HCT116 (cell line): ENCODE results near the gene MAP3K2. TPM values are rescaled to one million over a fixed set of nuclear protein-coding genes. Genes with fewer than 3 reads are reported as not detected.

Source experiments
- ATAC-seq: fragments of 200-7000 bp; cut with Tn5 transposase; 2 replicates; pipeline ENCODE4 v1.9.1; 2020; ENCODE audit warnings: mild to moderate bottlenecking, moderate library complexity
- BruUV-seq: library from RNA; stranded (reverse); fragments of 400-500 nt; replicated peaks from 2 replicates; lab custom pipeline; 2021; lab: Mats Ljungman, UMichigan
- CTCF ChIA-PET: fragments of 300-600 bp; sonication (Branson Sonifier 250); formaldehyde crosslinking; loops from one replicate; lab custom pipeline; 2021; ENCODE audit warnings: antibody characterized with exemption; lab: Charles Lee
- POLR2A ChIA-PET: fragments of 300-600, 350-600 bp; sonication (Branson Sonifier 250); formaldehyde crosslinking; loops from one replicate; lab custom pipeline; 2021; ENCODE audit warnings: antibody characterized with exemption; lab: Charles Lee
- RAD21 ChIA-PET, 2 experiments: fragments of 300-600 bp; sonication (Branson Sonifier 250); formaldehyde crosslinking; loops; one replicate each; lab custom pipeline; 2023; ENCODE audit warnings: low total read pairs in 2 of 2; ENCODE audit not compliant: uncharacterized antibody in 2 of 2, unreplicated experiment in 2 of 2, low non-redundant PET in 1 of 2; lab: Charles Lee
- DNase-seq: peaks from one replicate; pipeline ENCODE4 v3.0.0-alpha.2; 2010; ENCODE audit warnings: low read depth, low spot score
- H2AFZ ChIP-seq: fragments of 200-600 bp; shearing (Covaris generic), sonication (generic); 2 replicates; pipeline ENCODE4 v1.6.1; 2017; ENCODE audit warnings: low read depth, mixed run types, mixed read lengths, antibody characterized with exemption, low read length; ENCODE audit not compliant: poor library complexity, severe bottlenecking
- H3K27ac ChIP-seq: 2 replicates; pipeline ENCODE4 v1.5.1; 2012; ENCODE audit warnings: low read depth, low read length
- H3K27me3 ChIP-seq: fragments of 200-600 bp; sonication (generic); 2 replicates; pipeline ENCODE4 v1.6.1; 2016; ENCODE audit warnings: mixed run types, low read length, mixed read lengths; ENCODE audit not compliant: insufficient read depth
- H3K36me3 ChIP-seq, 2 experiments: fragments of 200-500 bp in 1 of 2; fragments of 200-600 bp in 1 of 2; sonication (Bioruptor generic) in 1 of 2; sonication (generic) in 1 of 2; 2 replicates each; pipeline versions ENCODE4 v1.5.1 to v1.6.1; 2014 to 2016; ENCODE audit warnings: low read length in 2 of 2, inconsistent platforms in 1 of 2, mixed read lengths in 1 of 2, mixed run types in 1 of 2; ENCODE audit not compliant: insufficient read depth in 2 of 2, control insufficient read depth in 1 of 2
- H3K4me1 ChIP-seq, 2 experiments: fragments of 200-600 bp in 1 of 2; sonication (generic) in 1 of 2; 2 replicates each; pipeline versions ENCODE4 v1.5.1 to v1.6.1; 2012 to 2017; ENCODE audit warnings: low read length in 2 of 2, inconsistent platforms in 1 of 2, mild to moderate bottlenecking in 1 of 2, mixed read lengths in 1 of 2, mixed run types in 1 of 2, moderate library complexity in 1 of 2; ENCODE audit not compliant: insufficient read depth in 2 of 2, control insufficient read depth in 1 of 2
- H3K4me2 ChIP-seq: fragments of 200-600 bp; sonication (generic); 2 replicates; pipeline ENCODE4 v1.6.1; 2017; ENCODE audit warnings: mixed run types, low read length, mixed read lengths
- H3K4me3 ChIP-seq, 2 experiments: fragments of 200-600 bp in 1 of 2; sonication (generic) in 1 of 2; replicated peaks in 1 of 2; 2 replicates each; pipeline ENCODE4 v1.5.1; 2011 to 2016; ENCODE audit warnings: low read length in 2 of 2, control low read depth in 1 of 2, low read depth in 1 of 2, mild to moderate bottlenecking in 1 of 2, mixed read lengths in 1 of 2, mixed run types in 1 of 2
- H3K79me2 ChIP-seq: fragments of 200-600 bp; sonication (generic); 2 replicates; pipeline ENCODE4 v1.6.1; 2017; ENCODE audit warnings: mild to moderate bottlenecking, mixed run types, low read length, moderate library complexity, mixed read lengths; ENCODE audit not compliant: insufficient read depth
- H3K9ac ChIP-seq: fragments of 200-600 bp; sonication (generic); 2 replicates; pipeline ENCODE4 v1.6.1; 2016; ENCODE audit warnings: low read length, mixed read lengths
- H3K9me2 ChIP-seq: fragments of 200-600 bp; sonication (generic), shearing (Covaris generic); 2 replicates; pipeline ENCODE4 v1.6.1; 2017; ENCODE audit warnings: mixed run types, mild to moderate bottlenecking, moderate library complexity; ENCODE audit not compliant: insufficient read depth
- H3K9me3 ChIP-seq, 2 experiments: fragments of 200-500 bp in 1 of 2; fragments of 200-600 bp in 1 of 2; sonication (Bioruptor generic) in 1 of 2; sonication (generic) in 1 of 2; 2 replicates each; pipeline ENCODE4 v1.6.1; 2014 to 2017; ENCODE audit warnings: low read length in 2 of 2, mixed read lengths in 2 of 2, inconsistent platforms in 1 of 2, low read depth in 1 of 2, mild to moderate bottlenecking in 1 of 2, mixed run types in 1 of 2, moderate library complexity in 1 of 2; ENCODE audit not compliant: control insufficient read depth in 1 of 2, insufficient read depth in 1 of 2
- H4K20me1 ChIP-seq: fragments of 200-600 bp; sonication (generic), shearing (Covaris generic); 2 replicates; pipeline ENCODE4 v1.6.1; 2017; ENCODE audit warnings: mixed run types, mild to moderate bottlenecking, moderate library complexity; ENCODE audit not compliant: insufficient read depth
- CBX3 ChIP-seq: IDR thresholded peaks from 2 replicates; pipeline ENCODE4 v1.6.1; 2012; ENCODE audit warnings: low read depth
- EGR1 ChIP-seq: IDR thresholded peaks from 2 replicates; pipeline ENCODE4 v1.6.1; 2012; ENCODE audit warnings: low read depth
- RAD21 ChIP-seq: IDR thresholded peaks from 2 replicates; pipeline ENCODE4 v1.6.1; 2012; ENCODE audit warnings: low read depth, mild to moderate bottlenecking
- SIN3A ChIP-seq: IDR thresholded peaks from 2 replicates; pipeline ENCODE4 v1.6.1; 2012; ENCODE audit warnings: low read depth
- SP1 ChIP-seq: IDR thresholded peaks from 2 replicates; pipeline ENCODE4 v1.6.1; 2012; ENCODE audit warnings: low read depth
- intact Hi-C: fragments of 100-400 bp; cut with micrococcal nuclease; formaldehyde crosslinking; loops from 2 replicates; pipeline ENCODE4 v1.10.0; 2022
- total RNA-seq: library from RNA; stranded (reverse); gene quantifications from one replicate; pipeline ENCODE4 v1.2.1, GENCODE V29; 2021; ENCODE audit not compliant: unreplicated experiment
- TF ChIP-seq, protein P1 (sequence below): IDR thresholded peaks from 2 replicates; pipeline ENCODE4 v1.6.1; 2012
- TF ChIP-seq, protein P2 (sequence below): IDR thresholded peaks from 2 replicates; pipeline ENCODE4 v1.6.1; 2012
- TF ChIP-seq, protein P3 (sequence below): IDR thresholded peaks from 2 replicates; pipeline ENCODE4 v1.6.1; 2012; ENCODE audit warnings: low read depth
- TF ChIP-seq, protein P4 (sequence below): IDR thresholded peaks from 2 replicates; pipeline ENCODE4 v1.6.1; 2011; ENCODE audit warnings: mild to moderate bottlenecking, low read length, moderate library complexity; ENCODE audit not compliant: insufficient replicate concordance; ENCODE audit errors: extremely low read depth
- TF ChIP-seq, protein P5 (sequence below), 3 experiments: fragments of 200-600 bp in 1 of 3; sonication (generic) in 1 of 3; IDR thresholded peaks in 2 of 3; conservative IDR thresholded peaks in 1 of 3; 2 replicates each; pipeline ENCODE4 v1.5.1; 2012 to 2017; ENCODE audit warnings: low read depth in 2 of 3, low read length in 2 of 3, antibody characterized with exemption in 1 of 3, borderline replicate concordance in 1 of 3, control low read depth in 1 of 3, mild to moderate bottlenecking in 1 of 3, mixed read lengths in 1 of 3, mixed run types in 1 of 3, moderate library complexity in 1 of 3; ENCODE audit not compliant: insufficient read depth in 1 of 3

MAP3K2 gene
- total RNA-seq, 1 experiment from 2014 or later = 44.5 TPM

DNA sequence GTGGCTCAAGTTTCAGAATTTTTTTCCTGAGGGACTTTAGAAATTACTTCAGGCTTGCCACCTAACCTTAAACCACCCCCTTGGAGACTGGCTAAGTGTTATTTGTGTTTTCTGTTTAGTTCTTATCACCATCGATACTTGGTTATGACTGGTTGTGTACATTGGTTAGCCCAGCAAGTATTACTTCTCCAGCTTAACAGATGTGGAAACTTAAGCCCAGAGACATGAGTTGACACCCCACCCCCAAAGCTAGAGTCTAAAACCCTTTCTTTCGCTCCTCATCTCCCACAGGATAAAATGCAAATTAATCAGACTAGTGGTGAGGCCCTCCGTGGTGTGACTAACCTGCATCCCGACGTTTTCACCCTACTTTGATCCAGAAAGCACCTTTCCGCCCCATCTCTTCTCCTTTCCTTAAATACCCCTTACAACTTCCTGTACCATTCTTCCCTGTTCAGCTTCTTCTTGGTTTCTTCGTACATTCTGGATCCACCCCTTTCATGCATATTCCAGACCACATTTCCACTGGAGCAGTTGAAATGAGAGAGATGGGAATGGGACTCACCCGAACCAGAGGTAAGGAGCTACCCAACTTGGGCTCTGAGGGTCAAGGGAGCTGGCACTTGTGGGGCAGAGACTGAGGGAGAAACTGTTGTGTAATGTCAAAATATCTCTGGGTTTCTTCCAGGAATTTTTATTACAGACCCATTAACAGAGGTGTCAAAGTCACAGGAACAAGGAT is 819 bp upstream of the MAP3K2 start:
- ATAC-seq = no peak

More for the DNA sequence above, 819 bp upstream of the MAP3K2 start:
- H3K9me3 ChIP-seq = no peaks in the 10 kb centered on the region
- no peak for DNase-seq
- H3K4me1 ChIP-seq = peaks cover 14 to 23% of the 10 kb centered on the region in 2 experiments
- H3K9ac ChIP-seq = peak overlapping the region; percentile 91
- H3K4me3 ChIP-seq = peak overlapping the region; percentile 47 to 64
- H3K36me3 ChIP-seq = no peaks in the 10 kb centered on the region
- peaks cover 31% of the 10 kb centered on the region for H3K79me2 ChIP-seq
- ChIA-PET RAD21 (no interaction called here), POLR2A (interaction anchor here (0.6 kb wide), 1 partner anchor 468 kb away, joined by 5 read pairs; no protein-coding TSS in a partner anchor), CTCF (no interaction called here)
- peak overlapping the region; percentile 97 for H3K27ac ChIP-seq
- H3K4me2 ChIP-seq = peak overlapping the region; percentile 97
- H4K20me1 ChIP-seq = no peaks in the 10 kb centered on the region
- H2AFZ ChIP-seq = no peak overlapping the region
- TSS peak; percentile 86 for BruUV-seq
- no peaks in the 10 kb centered on the region for H3K9me2 ChIP-seq
- H3K27me3 ChIP-seq = no peaks in the 10 kb centered on the region
- intact Hi-C loops = loop anchor here (5.0 kb wide), 1 partner anchor 326 kb away; no protein-coding TSS in a partner anchor
- no peak for TF ChIP-seq EGR1
- TF ChIP-seq, protein P1, sequence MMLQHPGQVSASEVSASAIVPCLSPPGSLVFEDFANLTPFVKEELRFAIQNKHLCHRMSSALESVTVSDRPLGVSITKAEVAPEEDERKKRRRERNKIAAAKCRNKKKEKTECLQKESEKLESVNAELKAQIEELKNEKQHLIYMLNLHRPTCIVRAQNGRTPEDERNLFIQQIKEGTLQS = no peak
- no peak for TF ChIP-seq RAD21
- no peak for TF ChIP-seq SP1
- TF ChIP-seq, protein P2, sequence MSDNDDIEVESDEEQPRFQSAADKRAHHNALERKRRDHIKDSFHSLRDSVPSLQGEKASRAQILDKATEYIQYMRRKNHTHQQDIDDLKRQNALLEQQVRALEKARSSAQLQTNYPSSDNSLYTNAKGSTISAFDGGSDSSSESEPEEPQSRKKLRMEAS = no peak
- TF ChIP-seq, protein P3, sequence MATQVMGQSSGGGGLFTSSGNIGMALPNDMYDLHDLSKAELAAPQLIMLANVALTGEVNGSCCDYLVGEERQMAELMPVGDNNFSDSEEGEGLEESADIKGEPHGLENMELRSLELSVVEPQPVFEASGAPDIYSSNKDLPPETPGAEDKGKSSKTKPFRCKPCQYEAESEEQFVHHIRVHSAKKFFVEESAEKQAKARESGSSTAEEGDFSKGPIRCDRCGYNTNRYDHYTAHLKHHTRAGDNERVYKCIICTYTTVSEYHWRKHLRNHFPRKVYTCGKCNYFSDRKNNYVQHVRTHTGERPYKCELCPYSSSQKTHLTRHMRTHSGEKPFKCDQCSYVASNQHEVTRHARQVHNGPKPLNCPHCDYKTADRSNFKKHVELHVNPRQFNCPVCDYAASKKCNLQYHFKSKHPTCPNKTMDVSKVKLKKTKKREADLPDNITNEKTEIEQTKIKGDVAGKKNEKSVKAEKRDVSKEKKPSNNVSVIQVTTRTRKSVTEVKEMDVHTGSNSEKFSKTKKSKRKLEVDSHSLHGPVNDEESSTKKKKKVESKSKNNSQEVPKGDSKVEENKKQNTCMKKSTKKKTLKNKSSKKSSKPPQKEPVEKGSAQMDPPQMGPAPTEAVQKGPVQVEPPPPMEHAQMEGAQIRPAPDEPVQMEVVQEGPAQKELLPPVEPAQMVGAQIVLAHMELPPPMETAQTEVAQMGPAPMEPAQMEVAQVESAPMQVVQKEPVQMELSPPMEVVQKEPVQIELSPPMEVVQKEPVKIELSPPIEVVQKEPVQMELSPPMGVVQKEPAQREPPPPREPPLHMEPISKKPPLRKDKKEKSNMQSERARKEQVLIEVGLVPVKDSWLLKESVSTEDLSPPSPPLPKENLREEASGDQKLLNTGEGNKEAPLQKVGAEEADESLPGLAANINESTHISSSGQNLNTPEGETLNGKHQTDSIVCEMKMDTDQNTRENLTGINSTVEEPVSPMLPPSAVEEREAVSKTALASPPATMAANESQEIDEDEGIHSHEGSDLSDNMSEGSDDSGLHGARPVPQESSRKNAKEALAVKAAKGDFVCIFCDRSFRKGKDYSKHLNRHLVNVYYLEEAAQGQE = no peak
- TF ChIP-seq SIN3A = no peak
- TF ChIP-seq, protein P4, sequence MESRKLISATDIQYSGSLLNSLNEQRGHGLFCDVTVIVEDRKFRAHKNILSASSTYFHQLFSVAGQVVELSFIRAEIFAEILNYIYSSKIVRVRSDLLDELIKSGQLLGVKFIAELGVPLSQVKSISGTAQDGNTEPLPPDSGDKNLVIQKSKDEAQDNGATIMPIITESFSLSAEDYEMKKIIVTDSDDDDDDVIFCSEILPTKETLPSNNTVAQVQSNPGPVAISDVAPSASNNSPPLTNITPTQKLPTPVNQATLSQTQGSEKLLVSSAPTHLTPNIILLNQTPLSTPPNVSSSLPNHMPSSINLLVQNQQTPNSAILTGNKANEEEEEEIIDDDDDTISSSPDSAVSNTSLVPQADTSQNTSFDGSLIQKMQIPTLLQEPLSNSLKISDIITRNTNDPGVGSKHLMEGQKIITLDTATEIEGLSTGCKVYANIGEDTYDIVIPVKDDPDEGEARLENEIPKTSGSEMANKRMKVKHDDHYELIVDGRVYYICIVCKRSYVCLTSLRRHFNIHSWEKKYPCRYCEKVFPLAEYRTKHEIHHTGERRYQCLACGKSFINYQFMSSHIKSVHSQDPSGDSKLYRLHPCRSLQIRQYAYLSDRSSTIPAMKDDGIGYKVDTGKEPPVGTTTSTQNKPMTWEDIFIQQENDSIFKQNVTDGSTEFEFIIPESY = no peak
- TF ChIP-seq, protein P5, sequence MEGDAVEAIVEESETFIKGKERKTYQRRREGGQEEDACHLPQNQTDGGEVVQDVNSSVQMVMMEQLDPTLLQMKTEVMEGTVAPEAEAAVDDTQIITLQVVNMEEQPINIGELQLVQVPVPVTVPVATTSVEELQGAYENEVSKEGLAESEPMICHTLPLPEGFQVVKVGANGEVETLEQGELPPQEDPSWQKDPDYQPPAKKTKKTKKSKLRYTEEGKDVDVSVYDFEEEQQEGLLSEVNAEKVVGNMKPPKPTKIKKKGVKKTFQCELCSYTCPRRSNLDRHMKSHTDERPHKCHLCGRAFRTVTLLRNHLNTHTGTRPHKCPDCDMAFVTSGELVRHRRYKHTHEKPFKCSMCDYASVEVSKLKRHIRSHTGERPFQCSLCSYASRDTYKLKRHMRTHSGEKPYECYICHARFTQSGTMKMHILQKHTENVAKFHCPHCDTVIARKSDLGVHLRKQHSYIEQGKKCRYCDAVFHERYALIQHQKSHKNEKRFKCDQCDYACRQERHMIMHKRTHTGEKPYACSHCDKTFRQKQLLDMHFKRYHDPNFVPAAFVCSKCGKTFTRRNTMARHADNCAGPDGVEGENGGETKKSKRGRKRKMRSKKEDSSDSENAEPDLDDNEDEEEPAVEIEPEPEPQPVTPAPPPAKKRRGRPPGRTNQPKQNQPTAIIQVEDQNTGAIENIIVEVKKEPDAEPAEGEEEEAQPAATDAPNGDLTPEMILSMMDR (IDR thresholded peaks at IDR 0.05 in 2 of 3, conservative IDR thresholded peaks at IDR 0.05 in 1 of 3; ENCODE audit: borderline replicate concordance in 1 of 3, insufficient read depth in 1 of 3, low read depth in 2 of 3, low read length in 2 of 3) = no peak
- TF ChIP-seq CBX3 = no peak
